Activated CD8-positive, alpha-beta T cell treated with anti-CD3 and anti-CD28 coated beads for 36 hours (primary cell): ENCODE data around the gene NRN1. TPM values are rescaled to one million over a fixed set of nuclear protein-coding genes. Genes with fewer than 3 reads are reported as not detected.

Experiments used
- ATAC-seq: fragments of 200-7000 bp; cut with Tn5 transposase; one replicate; pipeline ENCODE4 v1.10.0; 2021; ENCODE audit warnings: mild to moderate bottlenecking, moderate library complexity
- CTCF ChIA-PET: fragments of 350-600 bp; sonication (Branson Sonifier 250); formaldehyde crosslinking; loops from one replicate; lab custom pipeline; 2021; ENCODE audit warnings: antibody characterized with exemption; lab: Charles Lee
- POLR2A ChIA-PET: fragments of 350-600 bp; sonication (Branson Sonifier 250); formaldehyde crosslinking; loops from one replicate; lab custom pipeline; 2021; ENCODE audit warnings: antibody characterized with exemption; lab: Charles Lee
- DNase-seq: peaks from one replicate; pipeline ENCODE4 v3.0.0-alpha.2; 2020
- H3K27ac Mint-ChIP-seq: one replicate; pipeline ENCODE4 v1.8.0; 2021; ENCODE audit warnings: mild to moderate bottlenecking, mixed read lengths
- H3K27me3 Mint-ChIP-seq: one replicate; pipeline ENCODE4 v1.8.0; 2021; ENCODE audit warnings: mixed read lengths
- H3K36me3 Mint-ChIP-seq: one replicate; pipeline ENCODE4 v1.8.0; 2021; ENCODE audit warnings: low read depth, mixed read lengths
- H3K4me1 Mint-ChIP-seq: one replicate; pipeline ENCODE4 v1.8.0; 2021; ENCODE audit warnings: low read depth, mixed read lengths
- H3K4me3 Mint-ChIP-seq: one replicate; pipeline ENCODE4 v1.8.0; 2021; ENCODE audit warnings: mild to moderate bottlenecking, moderate library complexity, mixed read lengths
- H3K9me3 Mint-ChIP-seq: one replicate; pipeline ENCODE4 v1.8.0; 2021; ENCODE audit warnings: mixed read lengths
- CTCF ChIP-seq: fragments of 200-600 bp; IDR thresholded peaks from one replicate; pipeline ENCODE4 v1.8.0; 2022; ENCODE audit warnings: antibody characterized with exemption, mild to moderate bottlenecking
- intact Hi-C: fragments of 100-400 bp; cut with micrococcal nuclease; formaldehyde crosslinking; loops from one replicate; pipeline ENCODE4 v1.10.0; 2022
- total RNA-seq, 2 experiments: library from RNA; stranded (reverse); gene quantifications; one replicate each; pipeline ENCODE4 v1.2.3, GENCODE V29; 2021

Gene NRN1
- total RNA-seq, 2 experiments from 2014 or later: 5.9 to 7.1 TPM

DNA sequence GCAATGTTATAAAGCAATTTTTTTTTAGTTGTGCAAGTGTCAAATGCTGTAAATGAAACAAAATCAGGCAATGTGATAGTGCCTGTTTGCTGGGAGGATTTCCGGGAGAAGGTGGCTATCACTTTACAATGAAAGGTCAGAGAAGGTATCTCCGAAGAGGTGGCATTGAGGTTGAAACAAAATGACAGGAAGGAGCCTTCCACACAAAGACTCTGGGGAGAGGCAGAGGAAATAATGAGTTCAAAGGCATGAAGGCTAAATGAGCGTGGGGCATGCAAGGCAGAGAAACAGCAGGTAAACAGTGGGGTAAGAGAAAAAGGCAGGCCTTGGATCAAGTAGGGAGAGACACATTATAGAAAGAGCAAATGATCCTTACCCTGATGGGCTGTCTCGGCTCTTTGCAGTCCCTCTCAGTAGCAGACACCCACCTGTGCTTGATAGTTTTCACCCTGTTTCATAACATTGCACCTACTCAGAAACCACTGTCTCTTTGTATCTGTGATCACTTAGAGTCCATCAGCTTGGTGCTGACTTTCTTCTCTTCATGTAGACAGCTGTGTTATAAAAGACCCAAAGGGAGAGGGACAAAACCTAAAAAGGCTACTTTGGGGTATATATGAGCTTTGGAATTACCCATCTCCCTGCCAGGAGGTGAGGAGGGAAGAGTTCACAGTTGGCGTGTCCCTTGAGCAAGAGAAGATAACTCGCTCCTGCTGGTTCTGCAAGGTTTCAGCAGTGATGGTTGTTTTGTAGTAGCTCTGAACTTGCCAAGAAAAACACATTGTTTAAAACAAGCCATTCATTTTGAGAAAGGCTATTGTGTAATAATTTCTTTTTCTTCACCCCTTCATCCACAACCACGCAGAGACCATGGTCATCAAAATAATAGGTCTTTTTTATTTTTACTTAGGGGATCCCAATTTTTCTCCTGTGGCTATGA, 22.3 kb downstream of the NRN1 start:
- peak; percentile 46 for ATAC-seq
- intact Hi-C loops: no loop called here
- POLR2A ChIA-PET: no interaction called here

DNA sequence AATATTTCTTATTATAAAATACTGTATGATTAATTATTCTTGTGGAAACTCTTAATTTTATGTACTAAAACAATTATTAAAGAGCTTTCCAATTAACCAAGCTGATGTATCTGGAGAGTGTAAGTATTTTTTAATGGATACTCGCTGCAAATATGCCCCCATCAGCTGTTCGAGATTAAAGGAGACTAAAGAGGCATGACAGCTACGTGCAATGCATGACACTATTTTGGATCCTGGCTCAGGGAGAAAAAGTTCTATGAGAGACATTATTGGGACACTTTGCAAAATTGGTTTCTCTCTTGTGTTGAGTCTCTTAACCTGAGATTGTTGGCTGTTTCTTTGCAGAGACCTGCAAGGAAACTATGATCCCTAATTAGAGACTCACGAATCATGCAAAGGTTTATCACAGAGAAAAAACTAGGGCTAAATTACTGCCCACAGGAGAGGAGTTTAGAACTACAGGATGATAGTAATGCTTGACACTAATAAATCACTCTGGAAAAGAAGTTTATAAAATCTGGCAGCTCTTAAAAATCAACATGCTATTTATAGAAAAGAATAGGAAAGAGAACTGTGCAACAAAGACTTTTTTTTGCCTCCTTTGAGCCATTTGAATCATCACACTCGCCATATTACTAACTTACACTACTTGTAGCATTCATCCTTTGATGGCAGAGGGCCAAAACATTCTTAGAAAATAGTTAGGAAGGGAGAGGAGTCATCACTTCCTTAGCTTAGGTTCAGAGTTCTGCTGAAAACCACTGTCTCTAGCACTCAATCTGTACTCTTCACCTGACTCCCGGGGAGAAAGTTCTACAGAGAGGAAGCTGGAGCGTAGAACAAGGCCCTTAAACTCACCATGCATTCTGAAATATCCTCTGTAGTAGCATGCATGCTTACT, 25.3 kb downstream of the NRN1 start:
- H3K4me1 Mint-ChIP-seq: peaks cover 40% of the 10 kb centered on the region
- peaks cover 4% of the 10 kb centered on the region for H3K27me3 Mint-ChIP-seq
- intact Hi-C loops: no loop called here

More for the DNA sequence above, 22.3 kb downstream of the NRN1 start:
- H3K9me3 Mint-ChIP-seq: peaks cover 4% of the 10 kb centered on the region
- H3K36me3 Mint-ChIP-seq: no peaks in the 10 kb centered on the region
- H3K27me3 Mint-ChIP-seq: peaks cover 7% of the 10 kb centered on the region
- H3K4me1 Mint-ChIP-seq: peaks cover 49% of the 10 kb centered on the region
- CTCF ChIA-PET: interaction anchor here (0.7 to 1.2 kb wide), 4 partner anchors 10 to 151 kb away, joined by 3 read pairs; no protein-coding TSS in a partner anchor
- DNase-seq: no peak
- TF ChIP-seq CTCF: no peak
- no peak overlapping the region for H3K4me3 Mint-ChIP-seq
- peak overlapping the region; percentile 44 for H3K27ac Mint-ChIP-seq

DNA sequence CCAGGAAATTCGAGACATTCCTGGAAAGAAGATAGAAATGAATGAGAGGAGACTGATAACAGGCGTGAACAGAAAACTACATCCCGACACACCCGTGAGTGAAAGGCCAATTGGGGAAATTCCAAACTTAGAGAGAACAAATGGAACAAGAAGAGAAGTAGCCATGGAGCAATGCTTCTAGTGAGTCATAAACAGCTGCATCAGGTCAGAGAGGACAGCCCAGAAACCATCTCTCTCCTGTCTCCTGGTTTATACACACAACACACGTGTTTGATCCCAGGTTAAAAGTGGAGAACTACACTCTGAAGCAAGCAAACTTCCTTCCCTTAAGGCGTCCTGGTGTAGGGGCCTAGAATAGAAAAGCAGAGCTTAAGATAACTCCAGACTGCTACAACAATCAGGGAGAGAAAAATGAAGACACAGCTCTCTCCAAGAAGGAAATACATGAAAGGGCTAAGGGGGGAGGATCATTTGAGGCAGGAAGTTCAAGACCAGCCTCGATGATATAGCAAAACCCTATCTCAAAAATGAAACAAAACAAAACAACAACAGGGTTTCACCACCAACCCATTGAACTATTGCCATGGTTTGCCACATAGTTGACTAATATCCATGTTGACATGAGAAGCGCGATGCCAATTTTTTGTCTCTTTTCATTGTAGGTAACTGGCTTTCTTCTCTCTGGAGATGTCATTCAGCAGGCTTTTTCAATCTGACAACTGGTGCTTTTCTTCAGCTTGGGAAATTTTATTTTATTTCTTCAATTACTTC, 26.9 kb downstream of the NRN1 start:
- Mint-ChIP-seq H3K4me3 (no peak overlapping the region), H3K36me3 (no peaks in the 10 kb centered on the region), H3K4me1 (peaks cover 35% of the 10 kb centered on the region), H3K27ac (no peak overlapping the region), H3K9me3 (peaks cover 4% of the 10 kb centered on the region), H3K27me3 (peaks cover 1% of the 10 kb centered on the region)
- TF ChIP-seq CTCF: no peak
- DNase-seq (no peak), ATAC-seq (no peak)
- POLR2A ChIA-PET: interaction anchor here (1.2 kb wide), 1 partner anchor 10 kb away, joined by 4 read pairs; no protein-coding TSS in a partner anchor
- CTCF ChIA-PET: interaction anchor here (0.7 kb wide), 1 partner anchor 14 kb away, joined by 4 read pairs; no protein-coding TSS in a partner anchor
- intact Hi-C loops: no loop called here

More for the DNA sequence above, 25.3 kb downstream of the NRN1 start:
- H3K36me3 Mint-ChIP-seq: no peaks in the 10 kb centered on the region
- CTCF ChIA-PET: interaction anchor here (0.7 to 1.0 kb wide), 4 partner anchors 23 to 510 kb away, joined by 3 read pairs; no protein-coding TSS in a partner anchor
- POLR2A ChIA-PET: interaction anchor here (0.7 kb wide), 1 partner anchor 309 kb away, joined by 3 read pairs; no protein-coding TSS in a partner anchor
- DNase-seq (no peak), ATAC-seq (peak; percentile 59)
- peak overlapping the region; percentile 37 for H3K27ac Mint-ChIP-seq
- no peak for TF ChIP-seq CTCF
- H3K4me3 Mint-ChIP-seq: no peak overlapping the region
- H3K9me3 Mint-ChIP-seq: peaks cover 4% of the 10 kb centered on the region

- no peak for DNase-seq
- no peak for TF ChIP-seq CTCF
- H3K27me3 Mint-ChIP-seq: peaks cover 3% of the 10 kb centered on the region
- H3K36me3 Mint-ChIP-seq: no peaks in the 10 kb centered on the region
- peaks cover 20% of the 10 kb centered on the region for H3K4me1 Mint-ChIP-seq
- H3K9me3 Mint-ChIP-seq: peaks cover 4% of the 10 kb centered on the region
- CTCF ChIA-PET: no interaction called here
- H3K27ac Mint-ChIP-seq: no peak overlapping the region
- no peak for ATAC-seq
- H3K4me3 Mint-ChIP-seq: no peak overlapping the region
- POLR2A ChIA-PET: no interaction called here
- intact Hi-C loops: no loop called here
Observed at GRCh38 chr6:5976811-5977210, 29.9 kb downstream of the NRN1 start.
